ENCODE results near the gene TMEM39B.

DNA sequence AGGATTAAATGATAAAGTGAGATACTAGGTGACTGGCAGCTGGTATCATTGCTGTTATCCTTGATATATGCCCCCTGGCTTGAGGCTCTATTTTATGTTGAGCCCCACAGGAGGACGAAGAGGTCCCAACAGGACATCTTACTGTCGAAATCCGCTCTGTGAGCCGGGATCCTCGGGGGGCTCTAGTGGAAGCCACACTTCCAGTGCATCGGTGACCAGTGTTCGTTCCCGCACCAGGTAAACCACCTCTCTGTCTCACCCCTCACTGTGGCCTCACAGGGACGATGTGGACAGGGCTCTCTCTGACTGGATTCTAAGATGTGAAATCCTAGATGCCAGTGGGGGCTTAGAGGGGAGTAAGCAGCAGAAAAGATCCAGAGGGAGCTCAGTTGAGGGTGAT lies 2.1 kb downstream of the TMEM39B start:
- TF ChIP-seq CTCF (conservative IDR thresholded peaks at IDR 0.05; ENCODE audit: low read depth, low read length) (no peak), EZH2 (IDR thresholded peaks at IDR 0.05; ENCODE audit: borderline replicate concordance, low read depth, low read length, poor library complexity, severe bottlenecking) (no peak)
